NCI-H69 (cell line): ENCODE results near the gene ZNF30.
"Not testable (repeated sequence)": the region's sequence is repeated elsewhere in the genome, so short reads cannot be mapped to it uniquely, and the experiment has no call there.

ENCODE experiments used
- DNase-seq: peaks from one replicate; lab custom pipeline; 2025; lab: John Stamatoyannopoulos, UW

Gene ZNF30

GRCh38 chr19:34926685-34927375, at the start of gene ZNF30:
ZNF30 (plus strand) TSS chr19:34926903; CDS start chr19:34929948, 3,045 bp downstream.
- DNase-seq = peak; percentile 96

- DNase-seq = no peak
Observed at GRCh38 chr19:34879563-34879962, 47.1 kb upstream of the ZNF30 start.

- no peak for DNase-seq
Observed at GRCh38 chr19:34880034-34880433, 46.7 kb upstream of the ZNF30 start.

GRCh38 chr19:34881982-34882381, 44.7 kb upstream of the ZNF30 start:
- DNase-seq = no peak

GRCh38 chr19:34888091-34888490, 38.6 kb upstream of the ZNF30 start:
- DNase-seq = no peak

- DNase-seq = no peak
Observed at GRCh38 chr19:34900245-34900644, 26.5 kb upstream of the ZNF30 start.

- DNase-seq = no peak
Observed at GRCh38 chr19:34904664-34905527, 21.8 kb upstream of the ZNF30 start.

- no peak for DNase-seq
Observed at GRCh38 chr19:34910770-34911169, 15.9 kb upstream of the ZNF30 start.

GRCh38 chr19:34917144-34917543, 9.6 kb upstream of the ZNF30 start:
- not testable (repeated sequence) for DNase-seq

- no peak for DNase-seq
Observed at GRCh38 chr19:34918190-34918589, 8.5 kb upstream of the ZNF30 start.

GRCh38 chr19:34920090-34920786, 6.5 kb upstream of the ZNF30 start:
- peak; percentile 79 for DNase-seq

- DNase-seq = peak; percentile 10
Observed at GRCh38 chr19:34925278-34925855, 1.3 kb upstream of the ZNF30 start.

GRCh38 chr19:34926361-34926684, 380 bp upstream of the ZNF30 start:
- DNase-seq = no peak

- no peak for DNase-seq
Observed at GRCh38 chr19:34932494-34932893, 5.8 kb downstream of the ZNF30 start.

GRCh38 chr19:34936184-34936583, 9.5 kb downstream of the ZNF30 start:
- DNase-seq = no peak

GRCh38 chr19:34938886-34939285, 12.2 kb downstream of the ZNF30 start:
- no peak for DNase-seq

GRCh38 chr19:34943861-34944573, 17.3 kb downstream of the ZNF30 start:
- DNase-seq = no peak

- DNase-seq = no peak
Observed at GRCh38 chr19:34953092-34953491, 26.4 kb downstream of the ZNF30 start.

GRCh38 chr19:34957830-34958751, 31.4 kb downstream of the ZNF30 start:
- no peak for DNase-seq

- no peak for DNase-seq
Observed at GRCh38 chr19:34959021-34959420, 32.3 kb downstream of the ZNF30 start.
